K562 (cell line): ENCODE data around the gene UBR4. TPM values are rescaled to one million over a fixed set of nuclear protein-coding genes. Genes with fewer than 3 reads are reported as not detected.

ENCODE experiments used
- ARID3B ChIP-seq: fragments of 250-450 bp; sonication (Bioruptor Pico); IDR thresholded peaks from 2 replicates; pipeline ENCODE4 v1.4.0; 2020; ENCODE audit warnings: borderline replicate concordance
- ERF ChIP-seq: fragments of 450-650 bp; formaldehyde crosslinking; IDR thresholded peaks from 2 replicates; pipeline ENCODE4 v1.4.0; 2020; ENCODE audit warnings: mild to moderate bottlenecking, mixed read lengths
- GTF3C2 ChIP-seq: IDR thresholded peaks from 3 replicates; pipeline ENCODE4 v1.6.1; 2011; ENCODE audit warnings: borderline replicate concordance, mild to moderate bottlenecking, moderate library complexity; ENCODE audit not compliant: insufficient read length; ENCODE audit errors: extremely low read depth
- MAFF ChIP-seq: IDR thresholded peaks from 2 replicates; pipeline ENCODE4 v1.6.1; 2012; ENCODE audit warnings: low read length, improper control_type of control experiment
- NFRKB ChIP-seq: fragments of 450-650 bp; IDR thresholded peaks from 2 replicates; pipeline ENCODE4 v1.6.1; 2016; ENCODE audit warnings: low read depth
- NR2C1 ChIP-seq, 2 experiments: fragments of 450-650 bp; IDR thresholded peaks; 2 replicates each; pipeline ENCODE4 v1.6.1; 2017; ENCODE audit warnings: mild to moderate bottlenecking in 2 of 2, antibody characterized with exemption in 1 of 2, inconsistent platforms in 1 of 2, missing compliant biosample characterization in 1 of 2, missing genetic modification characterization in 1 of 2
- POLR2A ChIP-seq: fragments of 450-650 bp; conservative IDR thresholded peaks from 2 replicates; pipeline ENCODE4 v1.6.1; 2016
- PRMT5 ChIP-seq: sonication (generic); formaldehyde crosslinking; IDR thresholded peaks from 2 replicates; pipeline ENCODE4 v1.5.0; 2020; ENCODE audit warnings: missing genetic modification reagents
- TRIM28 ChIP-seq: fragments of 450-650 bp; IDR thresholded peaks from 2 replicates; pipeline ENCODE4 v1.6.1; 2017
- ZNF140 ChIP-seq: fragments of 250-450 bp; sonication (Bioruptor Pico); IDR thresholded peaks from 2 replicates; pipeline ENCODE4 v1.8.0; 2021; ENCODE audit warnings: moderate library complexity, mild to moderate bottlenecking, inconsistent platforms
- ZNF444 ChIP-seq: fragments of 250-450 bp; sonication (Bioruptor Pico); IDR thresholded peaks from 2 replicates; pipeline ENCODE4 v1.4.0; 2020; ENCODE audit warnings: mild to moderate bottlenecking, moderate library complexity
- ZNF780A ChIP-seq: fragments of 250-450 bp; sonication (Bioruptor Pico); IDR thresholded peaks from 2 replicates; pipeline ENCODE4 v1.5.0; 2021; ENCODE audit warnings: mild to moderate bottlenecking
- polyA plus RNA-seq, 8 experiments: library from polyadenylated mRNA; depleted of rRNA in 4 of 8; stranded (reverse) in 5 of 8; unstranded in 3 of 8; fragments of >200 nt; fragmentation: Nextera tagmentation in 2 of 8; fragmentation: Illumina TruSeq in 1 of 8; extraction: Ambion mirVana in 2 of 8; extraction: Trizol in 1 of 8; gene quantifications; 2 replicates each; pipeline versions ENCODE4 v1.2.1 to v1.2.3, GENCODE V29; 2011 to 2014; ENCODE audit warnings: inconsistent platforms in 1 of 8, missing spikeins in 1 of 8
- total RNA-seq, 7 experiments: library from RNA; depleted of rRNA in 6 of 7; stranded (reverse); fragments of >200 nt in 6 of 7; fragmentation: Illumina TruSeq in 2 of 7; extraction: Trizol in 2 of 7; gene quantifications; 2 replicates each; pipeline versions ENCODE4 v1.2.1 to v1.2.3, GENCODE V29; 2011 to 2021; ENCODE audit warnings: low replicate concordance in 1 of 7

UBR4 gene
- total and polyA plus RNA-seq, 9 of the 15 experiments (the other 6 are each of a cell fraction or from before 2014, with no cell fraction given), result 55.4 to 277 (median 123) TPM

- TF ChIP-seq ARID3B (CRISPR knock-in tag) (no peak), ERF (CRISPR knock-in tag) (no peak), PRMT5 (no peak), ZNF140 (CRISPR knock-in tag) (no peak), ZNF444 (no peak), TRIM28 (no peak), GTF3C2 (no peak), NFRKB (no peak), NR2C1 (IDR thresholded peaks at IDR 0.05) (no peak), NR2C1 (tag; IDR thresholded peaks at IDR 0.05) (no peak), MAFF (no peak), POLR2A (no peak), ZNF780A (CRISPR knock-in tag) (no peak)
Observed at GRCh38 chr1:19205845-19206244, 4.2 kb downstream of the UBR4 start (continued).
